ENCODE measurements around the gene POLR2F. TPM values are rescaled to one million over a fixed set of nuclear protein-coding genes. Genes with fewer than 3 reads are reported as not detected.
A peak's percentile ranks its signal among the peaks of the same experiment; 100 is the strongest.

The POLR2F gene
- 100 to 1,000 TPM; 131 to 140 TPM for total RNA-seq

- H3K27me3 Mint-ChIP-seq: peaks cover 16% of the 10 kb centered on the region
- peaks cover 26% of the 10 kb centered on the region for H3K4me1 Mint-ChIP-seq
These were observed at the start of gene POLR2F, which contains the start of gene C22orf23 for GRCh38 chr22:37953437-37954179. Gene POLR2F (plus strand): TSS chr22:37953699. CDS start chr22:37953788, 89 bp downstream. Gene C22orf23 (minus strand): TSS chr22:37953601. CDS start chr22:37953149, 452 bp downstream.

DNA sequence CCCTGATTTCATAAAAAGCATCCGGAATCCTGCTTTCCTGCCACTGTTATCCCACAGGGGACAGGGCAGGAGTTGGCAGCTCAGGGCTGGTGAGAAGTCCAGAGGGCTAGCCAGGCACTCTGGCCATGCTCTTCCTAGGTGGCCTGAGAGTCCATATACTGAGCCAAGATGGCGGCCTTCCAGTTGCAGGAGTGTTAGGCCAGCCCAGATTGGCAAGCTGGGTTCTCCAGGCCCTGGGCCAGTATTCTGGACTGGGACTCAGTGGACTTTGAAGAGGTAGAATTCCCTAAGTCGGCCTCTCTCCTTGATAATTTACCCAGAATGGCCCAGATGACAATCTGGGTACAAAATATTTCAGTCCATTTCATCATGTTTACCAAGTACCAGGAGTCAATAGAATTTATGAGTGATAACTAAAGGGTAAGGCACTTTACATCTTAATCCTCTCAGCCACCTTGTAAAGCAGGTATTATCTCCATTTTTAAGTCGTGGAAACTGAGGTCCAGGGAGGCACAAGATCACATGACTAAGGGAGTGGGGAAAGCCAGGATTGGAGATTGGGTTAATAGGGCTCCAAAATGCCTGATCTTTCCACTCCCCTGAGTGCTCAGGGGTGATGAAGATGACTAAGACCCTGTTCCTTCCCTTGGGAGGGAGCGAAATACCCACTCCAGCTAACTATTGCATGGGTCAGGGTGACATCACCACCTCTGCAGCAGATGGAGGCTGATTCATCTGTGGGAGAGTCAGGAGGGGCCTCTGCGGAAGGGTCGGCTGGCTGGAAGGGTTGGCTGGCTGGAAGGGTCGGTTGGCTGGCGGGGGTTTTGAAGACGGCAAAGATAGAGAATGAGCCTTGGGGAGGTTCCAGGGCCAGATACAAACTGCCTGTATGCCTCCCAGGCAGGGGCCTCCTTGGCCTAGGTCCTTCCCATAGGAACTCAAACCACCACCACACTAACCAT lies 48.6 kb upstream of the POLR2F start:
- Mint-ChIP-seq H3K27me3 (no peaks in the 10 kb centered on the region), H3K36me3 (peaks cover 3% of the 10 kb centered on the region), H3K27ac (peak overlapping the region; percentile 79), H3K4me3 (peak overlapping the region; percentile 78), H3K9me3 (no peaks in the 10 kb centered on the region), H3K4me1 (peaks cover 16% of the 10 kb centered on the region)
- peak; percentile 26 for DNase-seq

More at GRCh38 chr22:37953437-37954179, at the start of gene POLR2F, which contains the start of gene C22orf23:
- no peaks in the 10 kb centered on the region for H3K9me3 Mint-ChIP-seq
- DNase-seq: peak; percentile 94
- peak within 1 kb of the TSS; percentile 89 for H3K27ac Mint-ChIP-seq
- peak within 1 kb of the TSS; percentile 93 for H3K4me3 Mint-ChIP-seq
- H3K36me3 Mint-ChIP-seq: peaks cover 10% of the 10 kb centered on the region

- Mint-ChIP-seq H3K4me1 (peaks cover 16% of the 10 kb centered on the region), H3K4me3 (peak within 1 kb of the TSS; percentile 78), H3K27me3 (no peaks in the 10 kb centered on the region)
These were observed 47.8 kb upstream of the POLR2F start, which contains the start of gene MICALL1 for GRCh38 chr22:37905534-37906363. Gene MICALL1 (plus strand): TSS chr22:37906297. CDS start chr22:37906423, 126 bp downstream.

DNA sequence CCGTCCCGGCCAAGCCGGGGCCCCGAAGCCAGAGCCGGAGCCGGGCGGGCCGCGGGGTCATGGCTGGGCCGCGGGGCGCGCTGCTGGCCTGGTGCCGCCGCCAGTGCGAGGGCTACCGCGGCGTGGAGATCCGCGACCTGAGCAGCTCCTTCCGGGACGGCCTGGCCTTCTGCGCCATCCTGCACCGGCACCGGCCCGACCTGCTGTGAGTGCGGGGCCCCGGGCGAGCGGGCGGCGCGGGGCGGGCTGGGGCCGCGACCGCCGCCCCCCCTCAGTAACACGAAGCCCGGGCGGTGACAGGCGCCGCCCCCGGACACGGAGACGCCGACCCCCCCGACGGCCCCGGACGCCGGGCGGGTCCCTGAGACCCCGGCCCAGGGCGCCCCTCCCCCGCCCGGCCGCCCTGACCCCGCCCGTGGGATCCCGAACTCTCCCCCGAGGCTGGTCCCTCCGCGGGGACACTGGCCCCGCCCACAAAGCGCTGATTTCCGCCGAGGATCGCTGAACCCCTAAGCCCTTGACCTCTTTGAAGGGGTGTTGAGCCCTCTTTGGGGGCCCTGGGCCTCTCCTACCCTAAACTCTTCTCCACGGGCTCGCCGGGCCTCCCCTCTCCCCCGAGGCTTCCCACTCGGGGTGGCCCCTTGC lies 47.0 kb upstream of the POLR2F start:
- H3K4me3 Mint-ChIP-seq: peak overlapping the region; percentile 74
- H3K36me3 Mint-ChIP-seq: peaks cover 3% of the 10 kb centered on the region
- H3K27ac Mint-ChIP-seq: no peak overlapping the region
- peaks cover 17% of the 10 kb centered on the region for H3K4me1 Mint-ChIP-seq
- DNase-seq: peak; percentile 39
- H3K27me3 Mint-ChIP-seq: no peaks in the 10 kb centered on the region
- H3K9me3 Mint-ChIP-seq: no peaks in the 10 kb centered on the region

More at GRCh38 chr22:37905534-37906363, 47.8 kb upstream of the POLR2F start, which contains the start of gene MICALL1:
- Mint-ChIP-seq H3K36me3 (peaks cover 3% of the 10 kb centered on the region), H3K27ac (peak within 1 kb of the TSS; percentile 79), H3K9me3 (no peaks in the 10 kb centered on the region)
- DNase-seq: peak; percentile 78

GRCh38 chr22:37907036-37907954 lies 46.2 kb upstream of the POLR2F start:
- peaks cover 3% of the 10 kb centered on the region for H3K36me3 Mint-ChIP-seq
- no peaks in the 10 kb centered on the region for H3K9me3 Mint-ChIP-seq
- no peak overlapping the region for H3K27ac Mint-ChIP-seq
- no peaks in the 10 kb centered on the region for H3K27me3 Mint-ChIP-seq
- H3K4me1 Mint-ChIP-seq: peaks cover 24% of the 10 kb centered on the region
- H3K4me3 Mint-ChIP-seq: peak overlapping the region; percentile 74
- no peak for DNase-seq

DNA sequence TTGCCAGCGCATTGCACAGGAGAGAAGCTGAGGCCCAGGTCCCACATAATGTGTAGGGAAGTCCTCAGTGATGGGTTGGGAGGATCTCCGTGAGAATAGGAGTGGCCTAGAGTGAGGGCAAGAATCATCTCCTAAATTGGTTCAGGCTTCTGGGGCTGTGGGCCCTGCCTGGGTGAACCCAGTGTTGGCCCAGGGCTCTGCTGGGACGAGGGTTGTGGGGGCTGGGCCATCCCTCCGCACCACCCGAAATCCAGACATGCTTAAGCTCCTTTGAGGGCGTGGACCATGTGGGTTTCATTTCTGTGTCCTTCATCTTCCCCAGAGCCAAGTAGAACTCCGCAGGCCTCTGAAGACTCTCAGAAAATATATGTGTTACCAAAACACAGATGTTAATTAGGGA lies 43.7 kb upstream of the POLR2F start:
- Mint-ChIP-seq H3K27ac (no peak overlapping the region), H3K4me1 (peaks cover 25% of the 10 kb centered on the region), H3K4me3 (no peak overlapping the region), H3K27me3 (no peaks in the 10 kb centered on the region), H3K9me3 (no peaks in the 10 kb centered on the region), H3K36me3 (peaks cover 3% of the 10 kb centered on the region)
- no peak for DNase-seq

GRCh38 chr22:37910890-37911672 lies 42.4 kb upstream of the POLR2F start:
- Mint-ChIP-seq H3K4me3 (no peak overlapping the region), H3K27me3 (no peaks in the 10 kb centered on the region), H3K27ac (no peak overlapping the region), H3K9me3 (no peaks in the 10 kb centered on the region), H3K4me1 (peaks cover 16% of the 10 kb centered on the region), H3K36me3 (peaks cover 3% of the 10 kb centered on the region)
- no peak for DNase-seq

- no peak overlapping the region for H3K4me3 Mint-ChIP-seq
- H3K9me3 Mint-ChIP-seq: no peaks in the 10 kb centered on the region
- no peak for DNase-seq
- H3K27ac Mint-ChIP-seq: no peak overlapping the region
- H3K36me3 Mint-ChIP-seq: peaks cover 3% of the 10 kb centered on the region
- H3K4me1 Mint-ChIP-seq: peaks cover 16% of the 10 kb centered on the region
- H3K27me3 Mint-ChIP-seq: no peaks in the 10 kb centered on the region
These were observed 41.8 kb upstream of the POLR2F start for GRCh38 chr22:37911697-37912096.

DNA sequence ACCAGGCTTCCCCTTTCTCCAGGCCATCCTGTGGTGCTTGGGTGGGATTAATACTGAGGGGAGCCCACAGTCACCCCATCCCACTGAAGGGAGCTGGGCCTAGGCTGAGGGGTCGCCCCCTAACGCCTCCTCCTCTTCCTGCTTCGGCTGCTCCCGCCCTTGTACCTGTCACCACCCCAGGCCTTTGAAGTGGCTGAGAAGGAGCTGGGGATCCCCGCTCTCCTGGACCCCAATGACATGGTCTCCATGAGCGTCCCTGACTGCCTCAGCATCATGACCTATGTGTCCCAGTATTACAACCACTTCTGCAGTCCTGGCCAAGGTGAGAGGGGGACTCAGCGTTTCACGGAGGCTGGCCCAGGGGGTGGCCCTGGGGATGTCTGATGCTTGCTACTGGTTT lies 41.3 kb upstream of the POLR2F start:
- Mint-ChIP-seq H3K4me1 (peaks cover 16% of the 10 kb centered on the region), H3K36me3 (peaks cover 3% of the 10 kb centered on the region), H3K4me3 (no peak overlapping the region), H3K9me3 (no peaks in the 10 kb centered on the region), H3K27me3 (no peaks in the 10 kb centered on the region), H3K27ac (no peak overlapping the region)
- DNase-seq: no peak

DNA sequence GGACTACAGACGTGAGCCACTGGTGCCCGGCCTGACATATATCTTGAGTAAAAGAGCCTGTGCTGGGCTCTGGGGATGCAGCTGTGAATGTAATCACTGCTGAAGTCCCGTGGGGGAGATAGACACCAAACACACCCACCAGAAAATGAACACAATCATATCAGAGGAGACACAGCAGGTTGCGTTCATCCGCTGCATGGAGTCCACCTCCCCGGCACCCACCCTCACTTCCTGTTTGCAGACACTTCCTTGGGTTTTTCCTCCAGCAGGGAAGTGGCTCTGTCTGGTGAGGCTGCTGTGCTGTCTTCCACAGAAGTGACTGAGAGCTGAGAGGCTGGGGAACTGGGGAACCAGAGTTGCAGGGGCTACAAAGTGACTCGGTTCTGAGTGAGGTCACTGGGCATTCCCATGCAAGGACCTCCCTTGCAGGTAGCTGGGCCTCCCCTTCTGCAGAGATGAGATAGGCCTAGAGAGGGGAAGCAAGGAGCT lies 40.2 kb upstream of the POLR2F start:
- Mint-ChIP-seq H3K27me3 (no peaks in the 10 kb centered on the region), H3K4me3 (no peak overlapping the region), H3K4me1 (peaks cover 11% of the 10 kb centered on the region), H3K9me3 (no peaks in the 10 kb centered on the region), H3K27ac (peak overlapping the region; percentile 34), H3K36me3 (peaks cover 3% of the 10 kb centered on the region)
- no peak for DNase-seq

DNA sequence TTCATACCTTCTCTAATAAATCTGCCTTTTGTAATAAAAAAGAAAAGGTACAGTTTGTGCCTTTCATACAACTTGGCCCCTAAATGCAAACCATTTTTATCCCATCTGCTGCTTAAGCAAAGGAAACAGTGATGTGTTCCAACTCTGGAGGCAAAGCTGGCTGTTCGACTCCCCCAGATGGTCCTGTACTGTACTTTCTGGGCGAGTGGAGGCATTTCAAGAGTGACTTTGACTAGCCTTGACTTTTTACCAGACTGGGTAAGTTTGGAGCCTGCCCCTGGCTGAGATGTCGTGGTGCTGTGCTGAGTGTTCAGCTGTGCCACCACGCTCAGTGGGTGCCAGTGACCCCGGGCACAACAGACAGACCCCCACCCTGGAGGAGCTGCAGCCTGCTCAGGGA lies 37.2 kb upstream of the POLR2F start:
- Mint-ChIP-seq H3K9me3 (no peaks in the 10 kb centered on the region), H3K4me3 (no peak overlapping the region), H3K36me3 (peaks cover 4% of the 10 kb centered on the region), H3K27ac (no peak overlapping the region), H3K4me1 (peaks cover 13% of the 10 kb centered on the region), H3K27me3 (no peaks in the 10 kb centered on the region)
- DNase-seq: no peak

GRCh38 chr22:37917874-37918548 lies 35.5 kb upstream of the POLR2F start:
- Mint-ChIP-seq H3K9me3 (no peaks in the 10 kb centered on the region), H3K4me1 (peaks cover 4% of the 10 kb centered on the region), H3K4me3 (no peak overlapping the region), H3K27ac (no peak overlapping the region), H3K27me3 (no peaks in the 10 kb centered on the region), H3K36me3 (peaks cover 4% of the 10 kb centered on the region)
- no peak for DNase-seq

All from activated naive CD8-positive, alpha-beta T cell treated with anti-CD3 and anti-CD28 coated beads for 36 hours (primary cell).